ENCODE data around the gene PRKN.
A peak's percentile ranks its signal among the peaks of the same experiment; 100 is the strongest.

Gene PRKN

DNA sequence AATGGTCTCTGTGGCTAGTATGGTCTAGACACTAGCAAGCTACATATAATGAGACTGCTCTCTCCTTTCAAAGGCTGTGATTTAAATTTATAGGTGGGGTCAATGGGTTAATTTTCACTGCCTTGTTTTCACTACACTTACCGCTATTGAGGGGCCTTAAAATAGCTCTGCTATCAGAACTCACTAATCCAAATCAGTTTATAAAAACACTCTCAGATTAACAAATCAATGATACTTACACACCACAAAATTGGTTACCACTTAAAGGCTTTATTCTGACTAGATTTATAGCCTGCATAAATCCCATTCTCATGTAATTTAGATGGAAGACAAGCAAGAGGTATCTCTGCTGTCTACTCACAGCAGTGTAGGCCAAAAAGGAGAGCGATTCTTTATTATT, 1140.7 kb downstream of the PRKN start (continued):
- no peak for TF ChIP-seq ZNF76 (tag by site-specific recombination; IDR thresholded peaks at IDR 0.05; ENCODE audit: borderline replicate concordance, low read depth)
- no peak for TF ChIP-seq ZNF157 (tag by site-specific recombination; IDR thresholded peaks at IDR 0.05)
- TF ChIP-seq, protein P1, sequence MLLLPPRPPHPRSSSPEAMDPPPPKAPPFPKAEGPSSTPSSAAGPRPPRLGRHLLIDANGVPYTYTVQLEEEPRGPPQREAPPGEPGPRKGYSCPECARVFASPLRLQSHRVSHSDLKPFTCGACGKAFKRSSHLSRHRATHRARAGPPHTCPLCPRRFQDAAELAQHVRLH (tag by site-specific recombination; IDR thresholded peaks at IDR 0.05) = no peak
- TF ChIP-seq ZNF792 (tag by site-specific recombination; IDR thresholded peaks at IDR 0.05) = no peak
- peak; percentile 46; the same call in 1 of the 2 replicates for TF ChIP-seq ZNF561 (tag by site-specific recombination; IDR thresholded peaks at IDR 0.05; ENCODE audit: borderline replicate concordance)
- TF ChIP-seq OVOL3 (tag by site-specific recombination; IDR thresholded peaks at IDR 0.05) = no peak
- TF ChIP-seq ZNF426 (tag by site-specific recombination; IDR thresholded peaks at IDR 0.05) = no peak; the same call in 1 of the 2 replicates
- TF ChIP-seq ZFHX2 (tag by site-specific recombination; conservative IDR thresholded peaks at IDR 0.05) = no peak
- no peak for TF ChIP-seq ZNF221 (tag by site-specific recombination; IDR thresholded peaks at IDR 0.05; ENCODE audit: borderline replicate concordance)
- TF ChIP-seq, protein P2, sequence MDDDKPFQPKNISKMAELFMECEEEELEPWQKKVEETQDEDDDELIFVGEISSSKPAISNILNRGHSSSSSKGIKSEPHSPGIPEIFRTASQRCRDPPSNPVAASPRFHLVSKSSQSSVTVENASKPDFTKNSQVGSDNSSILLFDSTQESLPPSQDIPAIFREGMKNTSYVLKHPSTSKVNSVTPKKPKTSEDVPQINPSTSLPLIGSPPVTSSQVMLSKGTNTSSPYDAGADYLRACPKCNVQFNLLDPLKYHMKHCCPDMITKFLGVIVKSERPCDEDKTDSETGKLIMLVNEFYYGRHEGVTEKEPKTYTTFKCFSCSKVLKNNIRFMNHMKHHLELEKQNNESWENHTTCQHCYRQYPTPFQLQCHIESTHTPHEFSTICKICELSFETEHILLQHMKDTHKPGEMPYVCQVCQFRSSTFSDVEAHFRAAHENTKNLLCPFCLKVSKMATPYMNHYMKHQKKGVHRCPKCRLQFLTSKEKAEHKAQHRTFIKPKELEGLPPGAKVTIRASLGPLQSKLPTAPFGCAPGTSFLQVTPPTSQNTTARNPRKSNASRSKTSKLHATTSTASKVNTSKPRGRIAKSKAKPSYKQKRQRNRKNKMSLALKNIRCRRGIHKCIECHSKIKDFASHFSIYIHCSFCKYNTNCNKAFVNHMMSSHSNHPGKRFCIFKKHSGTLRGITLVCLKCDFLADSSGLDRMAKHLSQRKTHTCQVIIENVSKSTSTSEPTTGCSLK (tag by site-specific recombination; IDR thresholded peaks at IDR 0.05) = no peak
- TF ChIP-seq ZNF707 (tag by site-specific recombination; IDR thresholded peaks at IDR 0.05) = no peak
- no peak for TF ChIP-seq ZBTB7A (tag by site-specific recombination; IDR thresholded peaks at IDR 0.05; ENCODE audit: low read depth)
- no peak for TF ChIP-seq ZNF146 (tag by site-specific recombination; IDR thresholded peaks at IDR 0.05)
- TF ChIP-seq IKZF3 (tag by site-specific recombination; IDR thresholded peaks at IDR 0.05) = peak; percentile 81
- TF ChIP-seq ZEB2 (tag by site-specific recombination; IDR thresholded peaks at IDR 0.05) = no peak
- TF ChIP-seq, protein P3, sequence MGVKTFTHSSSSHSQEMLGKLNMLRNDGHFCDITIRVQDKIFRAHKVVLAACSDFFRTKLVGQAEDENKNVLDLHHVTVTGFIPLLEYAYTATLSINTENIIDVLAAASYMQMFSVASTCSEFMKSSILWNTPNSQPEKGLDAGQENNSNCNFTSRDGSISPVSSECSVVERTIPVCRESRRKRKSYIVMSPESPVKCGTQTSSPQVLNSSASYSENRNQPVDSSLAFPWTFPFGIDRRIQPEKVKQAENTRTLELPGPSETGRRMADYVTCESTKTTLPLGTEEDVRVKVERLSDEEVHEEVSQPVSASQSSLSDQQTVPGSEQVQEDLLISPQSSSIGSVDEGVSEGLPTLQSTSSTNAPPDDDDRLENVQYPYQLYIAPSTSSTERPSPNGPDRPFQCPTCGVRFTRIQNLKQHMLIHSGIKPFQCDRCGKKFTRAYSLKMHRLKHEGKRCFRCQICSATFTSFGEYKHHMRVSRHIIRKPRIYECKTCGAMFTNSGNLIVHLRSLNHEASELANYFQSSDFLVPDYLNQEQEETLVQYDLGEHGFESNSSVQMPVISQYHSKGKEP (tag by site-specific recombination; IDR thresholded peaks at IDR 0.05) = no peak
- no peak for TF ChIP-seq YY2 (tag by site-specific recombination; IDR thresholded peaks at IDR 0.05)
- no peak for TF ChIP-seq KLF7 (tag by site-specific recombination; IDR thresholded peaks at IDR 0.05; ENCODE audit: borderline replicate concordance)
- TF ChIP-seq, protein P4, sequence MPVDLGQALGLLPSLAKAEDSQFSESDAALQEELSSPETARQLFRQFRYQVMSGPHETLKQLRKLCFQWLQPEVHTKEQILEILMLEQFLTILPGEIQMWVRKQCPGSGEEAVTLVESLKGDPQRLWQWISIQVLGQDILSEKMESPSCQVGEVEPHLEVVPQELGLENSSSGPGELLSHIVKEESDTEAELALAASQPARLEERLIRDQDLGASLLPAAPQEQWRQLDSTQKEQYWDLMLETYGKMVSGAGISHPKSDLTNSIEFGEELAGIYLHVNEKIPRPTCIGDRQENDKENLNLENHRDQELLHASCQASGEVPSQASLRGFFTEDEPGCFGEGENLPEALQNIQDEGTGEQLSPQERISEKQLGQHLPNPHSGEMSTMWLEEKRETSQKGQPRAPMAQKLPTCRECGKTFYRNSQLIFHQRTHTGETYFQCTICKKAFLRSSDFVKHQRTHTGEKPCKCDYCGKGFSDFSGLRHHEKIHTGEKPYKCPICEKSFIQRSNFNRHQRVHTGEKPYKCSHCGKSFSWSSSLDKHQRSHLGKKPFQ (tag by site-specific recombination; IDR thresholded peaks at IDR 0.05) = peak; percentile 58; the same call in 1 of the 2 replicates
- TF ChIP-seq ZBTB21 (tag by site-specific recombination; IDR thresholded peaks at IDR 0.05) = no peak
- TF ChIP-seq ZSCAN30 (tag by site-specific recombination; IDR thresholded peaks at IDR 0.05) = peak; percentile 39; the same call in 1 of the 2 replicates
- TF ChIP-seq ZNF621 (tag by site-specific recombination; IDR thresholded peaks at IDR 0.05) = no peak
- TF ChIP-seq, protein P5, sequence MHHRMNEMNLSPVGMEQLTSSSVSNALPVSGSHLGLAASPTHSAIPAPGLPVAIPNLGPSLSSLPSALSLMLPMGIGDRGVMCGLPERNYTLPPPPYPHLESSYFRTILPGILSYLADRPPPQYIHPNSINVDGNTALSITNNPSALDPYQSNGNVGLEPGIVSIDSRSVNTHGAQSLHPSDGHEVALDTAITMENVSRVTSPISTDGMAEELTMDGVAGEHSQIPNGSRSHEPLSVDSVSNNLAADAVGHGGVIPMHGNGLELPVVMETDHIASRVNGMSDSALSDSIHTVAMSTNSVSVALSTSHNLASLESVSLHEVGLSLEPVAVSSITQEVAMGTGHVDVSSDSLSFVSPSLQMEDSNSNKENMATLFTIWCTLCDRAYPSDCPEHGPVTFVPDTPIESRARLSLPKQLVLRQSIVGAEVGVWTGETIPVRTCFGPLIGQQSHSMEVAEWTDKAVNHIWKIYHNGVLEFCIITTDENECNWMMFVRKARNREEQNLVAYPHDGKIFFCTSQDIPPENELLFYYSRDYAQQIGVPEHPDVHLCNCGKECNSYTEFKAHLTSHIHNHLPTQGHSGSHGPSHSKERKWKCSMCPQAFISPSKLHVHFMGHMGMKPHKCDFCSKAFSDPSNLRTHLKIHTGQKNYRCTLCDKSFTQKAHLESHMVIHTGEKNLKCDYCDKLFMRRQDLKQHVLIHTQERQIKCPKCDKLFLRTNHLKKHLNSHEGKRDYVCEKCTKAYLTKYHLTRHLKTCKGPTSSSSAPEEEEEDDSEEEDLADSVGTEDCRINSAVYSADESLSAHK (tag by site-specific recombination; IDR thresholded peaks at IDR 0.05) = peak; percentile 53; the same call in 1 of the 2 replicates
- no peak for TF ChIP-seq ZNF555 (tag by site-specific recombination; conservative IDR thresholded peaks at IDR 0.05)
- TF ChIP-seq SCRT2 (tag by site-specific recombination; IDR thresholded peaks at IDR 0.05) = no peak
- TF ChIP-seq ZNF600 (tag by site-specific recombination; IDR thresholded peaks at IDR 0.05) = no peak
- no peak for TF ChIP-seq ZNF626 (tag by site-specific recombination; IDR thresholded peaks at IDR 0.05)
- TF ChIP-seq ZNF521 (tag by site-specific recombination; IDR thresholded peaks at IDR 0.05) = no peak
- TF ChIP-seq ZFP37 (tag by site-specific recombination; IDR thresholded peaks at IDR 0.05) = no peak
- no peak for TF ChIP-seq HOXC10 (CRISPR knock-in tag; IDR thresholded peaks at IDR 0.05)
- no peak for TF ChIP-seq ZNF560 (tag by site-specific recombination; IDR thresholded peaks at IDR 0.05; ENCODE audit: borderline replicate concordance)
- TF ChIP-seq, protein P6, sequence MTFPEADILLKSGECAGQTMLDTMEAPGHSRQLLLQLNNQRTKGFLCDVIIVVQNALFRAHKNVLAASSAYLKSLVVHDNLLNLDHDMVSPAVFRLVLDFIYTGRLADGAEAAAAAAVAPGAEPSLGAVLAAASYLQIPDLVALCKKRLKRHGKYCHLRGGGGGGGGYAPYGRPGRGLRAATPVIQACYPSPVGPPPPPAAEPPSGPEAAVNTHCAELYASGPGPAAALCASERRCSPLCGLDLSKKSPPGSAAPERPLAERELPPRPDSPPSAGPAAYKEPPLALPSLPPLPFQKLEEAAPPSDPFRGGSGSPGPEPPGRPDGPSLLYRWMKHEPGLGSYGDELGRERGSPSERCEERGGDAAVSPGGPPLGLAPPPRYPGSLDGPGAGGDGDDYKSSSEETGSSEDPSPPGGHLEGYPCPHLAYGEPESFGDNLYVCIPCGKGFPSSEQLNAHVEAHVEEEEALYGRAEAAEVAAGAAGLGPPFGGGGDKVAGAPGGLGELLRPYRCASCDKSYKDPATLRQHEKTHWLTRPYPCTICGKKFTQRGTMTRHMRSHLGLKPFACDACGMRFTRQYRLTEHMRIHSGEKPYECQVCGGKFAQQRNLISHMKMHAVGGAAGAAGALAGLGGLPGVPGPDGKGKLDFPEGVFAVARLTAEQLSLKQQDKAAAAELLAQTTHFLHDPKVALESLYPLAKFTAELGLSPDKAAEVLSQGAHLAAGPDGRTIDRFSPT (tag by site-specific recombination; IDR thresholded peaks at IDR 0.05) = peak; percentile 85
